Measurements from ENCODE around the gene NDUFS7.
"Not testable (repeated sequence)": the region's sequence is repeated elsewhere in the genome, so short reads cannot be mapped to it uniquely, and the experiment has no call there.

NDUFS7 gene

GRCh38 chr19:1418951-1419738, 35.4 kb downstream of the NDUFS7 start:
- no peak for DNase-seq

- not testable (repeated sequence) for DNase-seq
Observed at GRCh38 chr19:1420085-1420484, 36.4 kb downstream of the NDUFS7 start.

GRCh38 chr19:1420590-1420989, 36.9 kb downstream of the NDUFS7 start:
- no peak for DNase-seq

- DNase-seq: no peak
Observed at GRCh38 chr19:1421218-1421957, 37.7 kb downstream of the NDUFS7 start.

- no peak for DNase-seq
Observed at GRCh38 chr19:1421958-1422305, 38.2 kb downstream of the NDUFS7 start.

GRCh38 chr19:1422360-1422759, 38.7 kb downstream of the NDUFS7 start:
- DNase-seq: no peak

- no peak for DNase-seq
Observed at GRCh38 chr19:1422943-1423342, 39.2 kb downstream of the NDUFS7 start.

- DNase-seq: no peak
Observed at GRCh38 chr19:1423436-1424191, 39.9 kb downstream of the NDUFS7 start.

- DNase-seq: no peak
Observed at GRCh38 chr19:1424192-1424955, 40.7 kb downstream of the NDUFS7 start.

GRCh38 chr19:1425102-1425837, 41.6 kb downstream of the NDUFS7 start:
- no peak for DNase-seq

- no peak for DNase-seq
Observed at GRCh38 chr19:1425902-1426301, 42.2 kb downstream of the NDUFS7 start.

- DNase-seq: no peak
Observed at GRCh38 chr19:1426736-1427135, 43.0 kb downstream of the NDUFS7 start.

GRCh38 chr19:1427221-1427920, 43.7 kb downstream of the NDUFS7 start:
- DNase-seq: no peak

- no peak for DNase-seq
Observed at GRCh38 chr19:1428738-1429391, 45.2 kb downstream of the NDUFS7 start.

- DNase-seq: no peak
Observed at GRCh38 chr19:1429750-1430149, 46.0 kb downstream of the NDUFS7 start.

GRCh38 chr19:1430246-1430645, 46.5 kb downstream of the NDUFS7 start:
- no peak for DNase-seq

- no peak for DNase-seq
Observed at GRCh38 chr19:1431759-1432506, 48.2 kb downstream of the NDUFS7 start.

GRCh38 chr19:1432507-1432887, 48.8 kb downstream of the NDUFS7 start:
- DNase-seq: no peak

- no peak for DNase-seq
Observed at GRCh38 chr19:1433119-1434039, 49.7 kb downstream of the NDUFS7 start.

All from NCI-H1105 (cell line).